GM20431 (cell line): Measurements from ENCODE around the gene FAM234A.
"Not testable (repeated sequence)": the region's sequence is repeated elsewhere in the genome, so short reads cannot be mapped to it uniquely, and the experiment has no call there.

Experiments
- in situ Hi-C: fragments of 300-500 bp; cut with MseI, MboI; formaldehyde crosslinking; loops from one replicate; pipeline ENCODE4 v1.15.0; 2020; ENCODE audit warnings: low sequenced_read_pairs; ENCODE audit not compliant: unreplicated experiment

FAM234A gene

GRCh38 chr16:229731-230281 is 4.8 kb upstream of the FAM234A start:
- in situ Hi-C loops: no loop called here

GRCh38 chr16:230351-230750 is 4.3 kb upstream of the FAM234A start:
- in situ Hi-C loops: not testable (repeated sequence)

DNA sequence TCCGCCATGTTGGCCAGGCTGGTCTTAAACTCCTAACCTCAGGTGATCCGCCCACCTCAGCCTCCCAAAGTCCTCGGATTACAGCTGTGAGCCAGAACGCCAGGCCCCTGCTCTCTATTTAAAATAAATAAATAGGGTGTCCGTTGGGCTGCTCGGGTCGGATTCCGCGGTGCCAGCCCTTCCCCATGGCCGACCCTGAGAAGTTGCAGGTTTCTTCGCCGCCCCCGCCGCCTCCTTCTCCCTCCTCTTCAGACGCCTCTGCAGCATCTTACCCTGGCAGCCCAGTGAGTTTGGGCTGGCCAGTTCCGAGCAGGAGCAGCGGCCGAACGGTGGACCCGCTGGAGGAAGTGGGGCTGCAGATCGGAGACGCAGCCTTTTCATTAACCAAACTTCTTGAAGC is 3.7 kb upstream of the FAM234A start:
- in situ Hi-C loops: no loop called here

- in situ Hi-C loops: no loop called here
Measured at GRCh38 chr16:239948-240277, 5.3 kb downstream of the FAM234A start.

- in situ Hi-C loops: no loop called here
Measured at GRCh38 chr16:240559-240958, 5.9 kb downstream of the FAM234A start.

DNA sequence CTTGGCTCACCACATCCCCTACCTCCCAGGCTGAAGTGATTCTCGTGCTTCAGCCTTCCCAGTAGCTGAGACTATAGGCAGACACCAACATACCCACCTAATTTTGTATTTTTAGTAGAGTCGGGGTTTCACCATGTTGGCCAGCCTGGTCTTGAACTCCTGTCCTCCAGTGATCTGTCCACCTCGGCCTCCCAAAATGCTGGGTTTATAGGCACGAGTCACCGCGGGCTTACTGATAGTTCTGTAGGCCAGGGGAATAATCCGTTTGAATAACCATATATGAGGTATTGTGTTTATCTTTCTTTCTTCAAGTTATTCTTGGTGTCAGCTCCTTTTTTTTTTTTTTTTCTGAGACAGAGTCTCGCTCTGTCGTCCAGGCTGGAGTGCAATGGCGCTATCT is 7.7 kb downstream of the FAM234A start:
- in situ Hi-C loops: no loop called here

DNA sequence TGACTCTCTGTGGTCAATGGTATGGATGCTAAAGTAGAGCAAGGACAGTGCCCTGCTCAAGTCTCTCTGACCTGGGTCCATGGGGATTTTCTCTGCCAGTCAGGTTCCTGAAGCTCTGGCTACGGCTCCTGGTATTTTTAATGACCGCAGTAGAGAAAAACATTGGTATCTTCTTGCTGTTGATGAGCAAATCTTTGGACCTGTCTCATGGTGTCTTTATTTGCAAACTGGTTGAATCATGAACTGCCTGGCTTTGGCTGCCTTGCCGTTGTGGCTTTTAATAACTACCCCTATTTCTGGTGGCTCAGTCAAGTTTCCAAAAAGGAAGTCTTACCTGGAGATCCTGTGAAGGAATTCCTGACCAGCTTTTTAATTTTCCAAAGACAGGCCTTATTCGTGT is 8.7 kb downstream of the FAM234A start:
- in situ Hi-C loops: no loop called here

GRCh38 chr16:245105-245504 is 10.5 kb downstream of the FAM234A start:
- in situ Hi-C loops: no loop called here

- in situ Hi-C loops: no loop called here
Measured at GRCh38 chr16:247027-247426, 12.4 kb downstream of the FAM234A start.

DNA sequence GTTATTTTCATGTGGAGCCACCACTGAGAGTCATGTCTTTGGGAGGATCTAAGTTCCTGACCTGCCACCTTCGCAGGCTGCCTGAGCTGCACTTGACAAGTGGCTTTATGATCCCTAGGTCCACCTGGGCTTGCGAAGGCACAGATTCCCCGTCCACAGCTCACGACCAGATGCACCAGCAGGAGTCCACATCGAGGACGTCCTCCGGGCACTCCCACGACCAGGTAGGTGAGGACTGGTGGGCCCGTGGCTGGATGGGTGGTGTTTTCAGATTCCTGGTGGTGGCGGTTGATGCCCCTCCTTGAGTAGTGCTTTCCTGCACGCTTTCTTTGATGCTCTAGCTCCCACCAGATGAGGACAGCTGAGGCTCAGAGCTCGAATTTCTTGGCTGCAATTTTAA is 14.8 kb downstream of the FAM234A start:
- in situ Hi-C loops: no loop called here

DNA sequence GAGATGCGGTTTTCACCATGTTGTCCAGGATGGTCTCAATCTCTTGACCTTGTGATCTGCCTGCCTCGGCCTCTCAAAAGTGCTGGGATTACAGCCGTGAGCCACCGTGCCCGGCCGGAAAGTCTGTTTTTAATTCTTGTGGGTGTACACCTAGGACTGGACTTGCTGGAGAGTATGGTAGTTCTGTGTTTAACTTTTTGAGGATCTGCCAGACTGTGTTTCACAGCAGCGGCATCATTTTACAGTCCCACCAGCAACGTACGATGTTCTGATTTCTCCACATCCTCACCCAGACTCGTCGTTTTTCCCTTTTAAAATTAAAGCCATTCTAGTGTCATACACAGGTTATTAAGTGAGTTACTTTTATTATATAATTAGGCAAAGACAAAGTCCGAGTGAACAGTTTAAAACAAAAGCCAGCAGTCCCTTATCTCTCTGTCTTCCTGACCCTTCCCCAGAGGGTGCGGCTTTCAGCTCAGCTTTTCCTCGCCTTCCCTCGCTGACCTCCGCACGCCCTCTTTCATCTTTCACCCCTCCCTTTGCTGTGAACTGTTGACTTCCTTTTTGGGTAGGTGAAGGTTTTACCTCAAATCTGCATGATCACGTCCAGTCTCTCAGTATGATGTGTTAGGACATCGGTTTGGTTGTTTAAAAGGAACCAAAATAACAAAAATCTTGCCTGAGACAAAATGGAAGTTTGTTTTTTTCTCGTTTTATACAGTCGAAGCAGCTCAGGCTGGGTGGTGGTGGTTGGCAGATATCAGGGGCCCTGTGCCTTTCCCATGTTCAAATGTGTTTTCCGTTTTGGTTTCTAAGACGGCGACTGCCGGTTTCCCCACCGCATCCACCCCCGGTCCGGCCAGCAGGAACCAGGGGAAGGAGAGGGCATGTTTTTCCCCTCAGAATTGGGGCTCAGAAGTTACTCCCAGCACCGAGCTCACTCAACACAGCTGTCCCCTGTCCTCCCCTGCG is 18.0 kb downstream of the FAM234A start:
- in situ Hi-C loops: no loop called here

DNA sequence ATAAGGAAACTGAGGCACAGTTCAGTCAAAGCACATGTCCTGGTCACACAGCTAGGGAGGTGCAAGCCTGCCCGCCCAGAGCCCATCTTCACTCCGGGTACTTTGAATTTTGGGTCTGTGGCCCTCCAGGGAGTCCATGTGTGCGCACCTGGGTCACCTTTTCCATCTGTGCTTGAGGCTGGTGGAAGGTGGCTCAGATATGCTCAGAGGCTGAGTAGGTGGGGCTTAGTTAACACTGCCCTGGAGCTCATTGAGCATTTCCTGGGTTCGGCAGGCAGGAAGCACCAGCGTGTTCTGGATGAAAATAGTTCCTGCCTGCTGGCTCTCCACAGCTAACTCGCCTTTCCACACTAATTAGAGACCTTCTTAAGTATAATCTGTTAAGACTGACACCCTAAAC is 19.2 kb downstream of the FAM234A start:
- in situ Hi-C loops: no loop called here

DNA sequence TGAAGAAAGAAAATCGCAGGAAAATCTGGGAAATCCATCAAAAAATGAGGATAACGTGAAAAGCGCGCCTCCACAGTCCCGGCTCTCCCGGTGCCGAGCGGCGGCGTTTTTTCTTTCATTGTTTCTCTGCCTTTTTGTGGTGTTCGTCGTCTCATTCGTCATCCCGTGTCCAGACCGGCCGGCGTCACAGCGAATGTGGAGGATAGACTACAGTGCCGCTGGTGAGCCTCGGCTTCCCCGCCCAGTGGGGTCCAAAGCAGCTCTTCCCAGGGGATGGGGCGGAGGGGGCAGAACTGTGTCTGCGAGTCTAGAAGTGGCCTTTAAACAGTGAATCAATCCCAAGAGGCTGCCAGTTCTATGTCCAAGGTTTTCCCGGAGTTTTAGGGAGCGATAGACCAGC is 19.8 kb downstream of the FAM234A start:
- in situ Hi-C loops: no loop called here

DNA sequence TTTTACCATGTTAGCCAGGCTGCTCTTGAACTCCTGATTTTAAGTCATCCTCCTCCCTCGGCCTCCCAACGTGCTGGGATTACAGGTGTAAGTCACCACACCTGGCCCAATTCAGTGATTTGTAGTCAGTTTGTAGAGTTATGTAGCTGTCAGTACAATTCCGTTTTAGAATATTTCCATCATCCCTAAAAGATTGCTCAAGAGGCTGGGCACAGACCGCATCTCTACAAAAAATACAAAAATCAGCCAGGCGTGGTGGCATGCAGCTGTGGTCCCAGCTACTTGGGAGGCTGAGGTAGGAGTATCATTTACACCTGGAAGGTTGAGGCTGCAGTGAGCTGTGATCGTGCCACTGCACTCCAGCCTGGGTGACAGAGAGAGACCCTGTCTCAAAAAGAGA is 20.6 kb downstream of the FAM234A start:
- in situ Hi-C loops: no loop called here

- in situ Hi-C loops: not testable (repeated sequence)
Measured at GRCh38 chr16:258091-258490, 23.5 kb downstream of the FAM234A start.

GRCh38 chr16:259226-259625 is 24.6 kb downstream of the FAM234A start:
- in situ Hi-C loops: no loop called here

- in situ Hi-C loops: no loop called here
Measured at GRCh38 chr16:259814-260253, 25.2 kb downstream of the FAM234A start.

GRCh38 chr16:260326-260725 is 25.7 kb downstream of the FAM234A start:
- in situ Hi-C loops: no loop called here

DNA sequence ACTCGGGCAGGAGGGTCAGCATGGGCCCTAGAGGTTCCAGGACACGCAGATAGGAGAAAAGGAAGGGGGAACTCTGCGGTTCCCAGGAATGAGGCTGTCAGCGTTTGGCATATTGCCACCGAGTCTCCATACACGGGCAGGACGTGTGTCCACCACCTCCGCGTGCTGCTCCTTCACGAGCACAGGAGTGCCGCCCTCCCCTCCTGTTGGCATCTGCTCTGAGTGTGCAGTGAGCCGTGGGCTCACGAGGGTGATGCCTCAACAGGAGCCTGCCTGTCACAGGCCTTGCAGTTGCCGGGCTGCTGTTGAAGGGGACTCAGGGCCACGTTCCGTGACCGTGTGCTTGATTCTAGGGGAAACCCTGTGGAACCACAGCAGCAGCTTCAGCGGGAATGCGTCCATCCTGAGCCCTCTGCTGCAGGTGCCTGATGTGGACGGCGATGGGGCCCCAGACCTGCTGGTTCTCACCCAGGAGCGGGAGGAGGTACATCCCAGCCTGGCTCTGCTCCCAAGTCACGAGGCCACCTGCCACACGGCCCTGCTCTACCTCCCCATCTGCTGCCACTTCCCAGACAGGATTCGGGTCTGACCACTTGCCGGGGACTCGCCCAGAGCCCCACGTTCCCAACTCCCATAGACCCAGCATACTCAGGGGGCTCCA is 26.5 kb downstream of the FAM234A start:
- in situ Hi-C loops: no loop called here

- in situ Hi-C loops: no loop called here
Measured at GRCh38 chr16:262121-262745, 27.6 kb downstream of the FAM234A start.
